Activated naive CD8-positive, alpha-beta T cell treated with anti-CD3 and anti-CD28 coated beads, Interleukin-2, amount 50 U/mL, for 24 hours (primary cell): ENCODE measurements around the gene MCM7.

Source experiments
- ATAC-seq: fragments of 150-1000 bp; cut with Tn5 transposase; one replicate; pipeline ENCODE4 v1.10.0; 2021
- DNase-seq: peaks from one replicate; pipeline ENCODE4 v3.0.0; 2021
- H3K27ac Mint-ChIP-seq: one replicate; pipeline ENCODE4 v1.8.0; 2021; ENCODE audit warnings: mild to moderate bottlenecking, mixed read lengths
- H3K27me3 Mint-ChIP-seq: one replicate; pipeline ENCODE4 v1.8.0; 2021; ENCODE audit warnings: mixed read lengths
- H3K36me3 Mint-ChIP-seq: one replicate; pipeline ENCODE4 v1.8.0; 2021; ENCODE audit warnings: low read depth, mixed read lengths
- H3K4me1 Mint-ChIP-seq: one replicate; pipeline ENCODE4 v1.8.0; 2021; ENCODE audit warnings: mixed read lengths
- H3K4me3 Mint-ChIP-seq: one replicate; pipeline ENCODE4 v1.8.0; 2021; ENCODE audit warnings: mild to moderate bottlenecking, moderate library complexity, mixed read lengths
- H3K9me3 Mint-ChIP-seq: one replicate; pipeline ENCODE4 v1.8.0; 2021; ENCODE audit warnings: mixed read lengths

MCM7 gene

GRCh38 chr7:100111914-100112313, 10.7 kb upstream of the MCM7 start:
- H3K27ac Mint-ChIP-seq: no peak overlapping the region
- no peaks in the 10 kb centered on the region for H3K9me3 Mint-ChIP-seq
- H3K27me3 Mint-ChIP-seq: no peaks in the 10 kb centered on the region
- DNase-seq (no peak), ATAC-seq (no peak)
- peaks cover 19% of the 10 kb centered on the region for H3K36me3 Mint-ChIP-seq
- H3K4me3 Mint-ChIP-seq: no peak overlapping the region
- no peaks in the 10 kb centered on the region for H3K4me1 Mint-ChIP-seq

GRCh38 chr7:100111156-100111555, 10.0 kb upstream of the MCM7 start:
- no peaks in the 10 kb centered on the region for H3K27me3 Mint-ChIP-seq
- no peak overlapping the region for H3K27ac Mint-ChIP-seq
- no peaks in the 10 kb centered on the region for H3K4me1 Mint-ChIP-seq
- ATAC-seq (no peak), DNase-seq (no peak)
- peaks cover 18% of the 10 kb centered on the region for H3K36me3 Mint-ChIP-seq
- H3K4me3 Mint-ChIP-seq: no peak overlapping the region
- no peaks in the 10 kb centered on the region for H3K9me3 Mint-ChIP-seq

GRCh38 chr7:100109521-100110163, 8.4 kb upstream of the MCM7 start:
- Mint-ChIP-seq H3K36me3 (peaks cover 18% of the 10 kb centered on the region), H3K9me3 (no peaks in the 10 kb centered on the region), H3K27ac (no peak overlapping the region), H3K4me1 (no peaks in the 10 kb centered on the region), H3K27me3 (no peaks in the 10 kb centered on the region), H3K4me3 (no peak overlapping the region)
- no peak for DNase-seq
- no peak for ATAC-seq

GRCh38 chr7:100107890-100108289, 6.7 kb upstream of the MCM7 start:
- Mint-ChIP-seq H3K36me3 (peaks cover 20% of the 10 kb centered on the region), H3K27ac (no peak overlapping the region)

GRCh38 chr7:100107125-100107737, 6.0 kb upstream of the MCM7 start:
- H3K36me3 Mint-ChIP-seq: peaks cover 20% of the 10 kb centered on the region
- no peak for ATAC-seq
- H3K9me3 Mint-ChIP-seq: no peaks in the 10 kb centered on the region
- H3K4me3 Mint-ChIP-seq: no peak overlapping the region
- no peak for DNase-seq
- no peak overlapping the region for H3K27ac Mint-ChIP-seq
- no peaks in the 10 kb centered on the region for H3K27me3 Mint-ChIP-seq
- H3K4me1 Mint-ChIP-seq: peaks cover 5% of the 10 kb centered on the region

More at GRCh38 chr7:100107890-100108289, 6.7 kb upstream of the MCM7 start:
- no peak for ATAC-seq
- DNase-seq: no peak
- no peak overlapping the region for H3K4me3 Mint-ChIP-seq
- no peaks in the 10 kb centered on the region for H3K9me3 Mint-ChIP-seq
- no peaks in the 10 kb centered on the region for H3K4me1 Mint-ChIP-seq
- H3K27me3 Mint-ChIP-seq: no peaks in the 10 kb centered on the region

GRCh38 chr7:100106633-100107032, 5.4 kb upstream of the MCM7 start:
- Mint-ChIP-seq H3K27ac (no peak overlapping the region), H3K4me3 (no peak overlapping the region), H3K27me3 (no peaks in the 10 kb centered on the region), H3K9me3 (no peaks in the 10 kb centered on the region), H3K36me3 (peaks cover 20% of the 10 kb centered on the region), H3K4me1 (peaks cover 5% of the 10 kb centered on the region)
- ATAC-seq (no peak), DNase-seq (no peak)

GRCh38 chr7:100105534-100105933, 4.3 kb upstream of the MCM7 start:
- no peaks in the 10 kb centered on the region for H3K9me3 Mint-ChIP-seq
- DNase-seq: no peak
- H3K27me3 Mint-ChIP-seq: peaks cover 2% of the 10 kb centered on the region
- ATAC-seq: no peak
- no peak overlapping the region for H3K27ac Mint-ChIP-seq
- H3K4me3 Mint-ChIP-seq: no peak overlapping the region
- peaks cover 19% of the 10 kb centered on the region for H3K36me3 Mint-ChIP-seq
- peaks cover 9% of the 10 kb centered on the region for H3K4me1 Mint-ChIP-seq

GRCh38 chr7:100102950-100103840, 2.0 kb upstream of the MCM7 start:
- no peak for ATAC-seq
- H3K9me3 Mint-ChIP-seq: no peaks in the 10 kb centered on the region
- no peak for DNase-seq
- peak overlapping the region; percentile 79 for H3K27ac Mint-ChIP-seq
- H3K4me1 Mint-ChIP-seq: peaks cover 32% of the 10 kb centered on the region
- peaks cover 35% of the 10 kb centered on the region for H3K36me3 Mint-ChIP-seq
- H3K27me3 Mint-ChIP-seq: peaks cover 2% of the 10 kb centered on the region
- peak overlapping the region; percentile 90 for H3K4me3 Mint-ChIP-seq

GRCh38 chr7:100100420-100101015, 679 bp downstream of the MCM7 start:
- Mint-ChIP-seq H3K9me3 (no peaks in the 10 kb centered on the region), H3K4me3 (peak overlapping the region; percentile 90), H3K27me3 (peaks cover 2% of the 10 kb centered on the region), H3K4me1 (peaks cover 48% of the 10 kb centered on the region), H3K36me3 (peaks cover 49% of the 10 kb centered on the region), H3K27ac (peak overlapping the region; percentile 98)
- DNase-seq (peak; percentile 87), ATAC-seq (peak; percentile 79)

GRCh38 chr7:100099452-100099851, 1.7 kb downstream of the MCM7 start:
- peak overlapping the region; percentile 90 for H3K4me3 Mint-ChIP-seq
- H3K9me3 Mint-ChIP-seq: no peaks in the 10 kb centered on the region
- H3K27me3 Mint-ChIP-seq: peaks cover 2% of the 10 kb centered on the region
- DNase-seq (no peak), ATAC-seq (no peak)
- H3K27ac Mint-ChIP-seq: peak overlapping the region; percentile 98
- peaks cover 58% of the 10 kb centered on the region for H3K36me3 Mint-ChIP-seq
- H3K4me1 Mint-ChIP-seq: peaks cover 48% of the 10 kb centered on the region

GRCh38 chr7:100098913-100099312, 2.3 kb downstream of the MCM7 start:
- DNase-seq (no peak), ATAC-seq (no peak)
- Mint-ChIP-seq H3K27ac (peak overlapping the region; percentile 98), H3K4me1 (peaks cover 48% of the 10 kb centered on the region), H3K4me3 (peak overlapping the region; percentile 90), H3K36me3 (peaks cover 62% of the 10 kb centered on the region), H3K27me3 (peaks cover 2% of the 10 kb centered on the region), H3K9me3 (no peaks in the 10 kb centered on the region)

- Mint-ChIP-seq H3K36me3 (peaks cover 89% of the 10 kb centered on the region), H3K4me1 (peaks cover 61% of the 10 kb centered on the region), H3K4me3 (no peak overlapping the region), H3K27ac (no peak overlapping the region), H3K9me3 (no peaks in the 10 kb centered on the region), H3K27me3 (no peaks in the 10 kb centered on the region)
- no peak for DNase-seq
- ATAC-seq: no peak
Observed at GRCh38 chr7:100095704-100096103, 5.5 kb downstream of the MCM7 start.

GRCh38 chr7:100095289-100095688, 5.9 kb downstream of the MCM7 start:
- Mint-ChIP-seq H3K9me3 (no peaks in the 10 kb centered on the region), H3K4me3 (no peak overlapping the region), H3K27me3 (no peaks in the 10 kb centered on the region), H3K4me1 (peaks cover 63% of the 10 kb centered on the region), H3K36me3 (peaks cover 88% of the 10 kb centered on the region), H3K27ac (no peak overlapping the region)
- DNase-seq (no peak), ATAC-seq (no peak)

GRCh38 chr7:100093925-100094486, 7.2 kb downstream of the MCM7 start:
- ATAC-seq (no peak), DNase-seq (no peak)
- Mint-ChIP-seq H3K9me3 (no peaks in the 10 kb centered on the region), H3K4me3 (no peak overlapping the region), H3K27ac (peak overlapping the region; percentile 49), H3K27me3 (no peaks in the 10 kb centered on the region), H3K4me1 (peaks cover 60% of the 10 kb centered on the region), H3K36me3 (peaks cover 82% of the 10 kb centered on the region)
